Measurements from ENCODE around the gene ZBTB7C.
"Not testable (repeated sequence)": the region's sequence is repeated elsewhere in the genome, so short reads cannot be mapped to it uniquely, and the experiment has no call there.

GRCh38 chr18:48281460-48281859 is 127.7 kb downstream of the ZBTB7C start:
- TF ChIP-seq EZH2 (IDR thresholded peaks at IDR 0.05; ENCODE audit: borderline replicate concordance, low read depth, low read length, poor library complexity, severe bottlenecking); CTCF (conservative IDR thresholded peaks at IDR 0.05; ENCODE audit: low read depth, low read length): not testable (repeated sequence)
